NT2/D1 (cell line): ENCODE data around the gene PRKN.

Experiments
- SUZ12 ChIP-seq: IDR thresholded peaks from 2 replicates; pipeline ENCODE4 v1.6.1; 2011; ENCODE audit not compliant: insufficient read length, insufficient read depth; ENCODE audit errors: extremely low read depth
- YY1 ChIP-seq: IDR thresholded peaks from 2 replicates; pipeline ENCODE4 v1.6.1; 2011; ENCODE audit not compliant: insufficient read length, insufficient read depth
- ZNF274 ChIP-seq: IDR thresholded peaks from 2 replicates; pipeline ENCODE4 v1.6.1; 2011; ENCODE audit warnings: mild to moderate bottlenecking, low read depth, low read length

- TF ChIP-seq SUZ12: no peak
- TF ChIP-seq ZNF274: no peak
- no peak for TF ChIP-seq YY1
Measured at GRCh38 chr6:162264581-162264980, 463.0 kb downstream of the PRKN start.
